Middle frontal gyrus (tissue), 1 donor: ENCODE results near the gene CACNA1C.

Source experiments
- DNase-seq: peaks from one replicate; pipeline ENCODE4 v3.0.0-alpha.2; 2015; ENCODE audit warnings: low spot score; ENCODE audit errors: extremely low spot score

Gene CACNA1C

DNA sequence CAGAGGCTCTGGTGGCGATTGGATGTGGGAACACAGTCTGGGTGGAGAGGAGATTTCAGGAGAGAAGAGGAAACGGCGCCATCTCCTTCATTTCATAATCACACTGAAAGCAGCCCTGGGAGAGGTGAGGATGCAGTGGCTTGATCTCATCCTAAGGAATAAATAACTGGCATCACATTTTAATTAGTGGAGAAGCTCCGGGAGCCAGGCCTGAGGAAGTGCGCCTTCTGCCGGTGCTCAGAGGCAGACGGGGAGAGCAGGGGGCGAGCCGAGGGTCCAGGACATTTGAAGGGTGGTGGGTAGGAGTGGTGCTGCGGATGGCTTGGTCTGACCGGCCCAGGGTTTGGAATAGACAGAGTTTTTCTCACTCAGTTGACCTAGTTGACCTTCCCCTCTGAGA is 265.0 kb downstream of the CACNA1C start:
- DNase-seq, result no peak

DNA sequence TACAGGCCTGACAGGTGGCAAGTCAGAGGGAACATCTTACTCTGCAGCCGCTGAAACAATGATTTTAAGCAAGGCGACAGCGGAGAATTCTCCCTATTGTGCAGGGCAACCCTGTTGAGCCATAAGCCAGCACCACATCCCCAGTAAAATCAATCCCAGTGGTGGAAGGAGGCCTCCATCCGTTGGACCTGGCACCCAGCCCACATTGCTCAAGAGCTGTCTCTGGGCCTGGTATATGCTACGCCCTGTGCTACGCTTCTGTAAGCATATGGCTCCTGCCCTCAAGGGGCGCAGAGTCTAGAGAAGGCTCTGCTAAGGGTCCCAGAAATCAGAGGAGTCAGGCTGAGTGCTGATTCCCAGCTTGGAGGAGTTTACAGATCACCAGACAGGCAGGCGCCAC is 265.5 kb downstream of the CACNA1C start:
- DNase-seq, result no peak

DNA sequence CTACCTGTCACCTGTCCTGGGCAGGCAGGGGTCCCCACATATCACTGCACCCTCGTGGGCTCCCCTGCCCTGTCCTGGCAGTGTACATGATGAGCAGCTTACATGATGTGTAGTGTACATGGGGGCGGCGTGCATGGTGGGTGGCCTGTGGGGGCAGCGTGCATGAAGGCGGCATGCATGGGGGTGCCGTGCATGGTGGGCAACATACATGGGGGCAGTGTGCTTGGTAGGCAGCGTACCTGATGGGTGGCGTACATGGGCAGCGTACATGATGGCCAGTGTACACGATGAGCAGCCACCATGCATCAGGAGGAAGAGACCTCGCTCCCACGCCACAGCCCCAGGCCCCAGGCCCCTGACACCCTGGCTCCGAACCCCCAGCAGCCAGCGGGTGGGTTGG is 266.3 kb downstream of the CACNA1C start:
- DNase-seq, result no peak

GRCh38 chr12:2319737-2320506 is 267.1 kb downstream of the CACNA1C start:
- DNase-seq, result no peak

GRCh38 chr12:2320841-2321240 is 268.1 kb downstream of the CACNA1C start:
- DNase-seq, result no peak

DNA sequence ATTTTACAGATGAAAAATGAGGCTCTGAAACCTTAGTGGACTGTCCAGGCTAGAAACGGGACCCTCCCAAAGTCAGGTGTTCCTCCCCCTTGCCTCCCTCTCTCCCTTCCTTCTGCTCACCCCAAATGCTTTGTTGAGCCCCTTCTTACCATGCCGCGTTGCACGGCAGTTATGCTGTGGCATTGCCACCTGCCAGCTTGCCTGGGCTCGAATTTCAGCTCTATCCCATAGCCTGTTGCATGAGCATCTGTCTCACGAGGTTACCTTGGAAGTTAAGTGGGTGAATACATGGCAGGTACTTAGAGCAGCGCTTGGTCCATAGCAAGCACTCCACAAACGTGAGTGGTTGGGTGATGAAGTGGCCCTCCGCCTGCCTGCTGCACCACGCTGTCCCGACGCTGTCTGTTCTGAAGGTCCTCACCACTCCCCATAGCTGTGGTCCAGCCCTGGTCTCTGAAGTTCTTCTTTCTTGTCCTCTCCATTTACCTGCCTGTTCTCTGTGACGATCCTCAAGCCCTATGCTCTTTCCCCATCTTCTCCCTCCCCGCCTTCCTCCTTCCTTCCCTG is 269.9 kb downstream of the CACNA1C start:
- DNase-seq, result no peak

GRCh38 chr12:2323532-2324255 is 270.9 kb downstream of the CACNA1C start:
- no peak for DNase-seq

GRCh38 chr12:2324387-2324786 is 271.6 kb downstream of the CACNA1C start:
- DNase-seq, result no peak

- DNase-seq, result no peak
These were observed 272.7 kb downstream of the CACNA1C start for GRCh38 chr12:2325519-2325918.

GRCh38 chr12:2326470-2326869 is 273.7 kb downstream of the CACNA1C start:
- DNase-seq, result no peak

DNA sequence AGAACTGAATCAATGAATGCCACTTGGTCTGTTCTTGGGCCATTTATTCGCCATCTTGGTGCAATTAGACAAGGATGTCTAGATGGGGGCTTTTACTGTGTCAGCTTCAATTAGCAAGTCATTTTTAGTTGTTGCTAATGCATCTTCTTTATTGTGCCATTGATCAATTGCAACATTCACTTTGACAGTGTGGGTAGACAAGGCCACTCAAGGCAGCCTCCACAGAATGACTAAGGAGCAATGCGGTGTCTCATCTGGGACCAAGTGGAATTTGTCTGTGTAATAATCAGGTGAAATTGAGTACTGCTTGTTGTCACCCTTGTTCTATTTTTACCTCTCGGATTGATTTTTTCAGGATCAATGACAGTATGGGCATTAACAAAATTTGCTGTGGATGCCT is 275.9 kb downstream of the CACNA1C start:
- no peak for DNase-seq

GRCh38 chr12:2329661-2330210 is 276.9 kb downstream of the CACNA1C start:
- no peak for DNase-seq

GRCh38 chr12:2332236-2332635 is 279.4 kb downstream of the CACNA1C start:
- no peak for DNase-seq

- no peak for DNase-seq
These were observed 280.2 kb downstream of the CACNA1C start for GRCh38 chr12:2332947-2333346.

GRCh38 chr12:2333491-2334195 is 280.9 kb downstream of the CACNA1C start:
- no peak for DNase-seq

GRCh38 chr12:2334271-2334670 is 281.5 kb downstream of the CACNA1C start:
- DNase-seq, result no peak

GRCh38 chr12:2334689-2335088 is 281.9 kb downstream of the CACNA1C start:
- no peak for DNase-seq

- no peak for DNase-seq
These were observed 282.3 kb downstream of the CACNA1C start for GRCh38 chr12:2335109-2335508.

DNA sequence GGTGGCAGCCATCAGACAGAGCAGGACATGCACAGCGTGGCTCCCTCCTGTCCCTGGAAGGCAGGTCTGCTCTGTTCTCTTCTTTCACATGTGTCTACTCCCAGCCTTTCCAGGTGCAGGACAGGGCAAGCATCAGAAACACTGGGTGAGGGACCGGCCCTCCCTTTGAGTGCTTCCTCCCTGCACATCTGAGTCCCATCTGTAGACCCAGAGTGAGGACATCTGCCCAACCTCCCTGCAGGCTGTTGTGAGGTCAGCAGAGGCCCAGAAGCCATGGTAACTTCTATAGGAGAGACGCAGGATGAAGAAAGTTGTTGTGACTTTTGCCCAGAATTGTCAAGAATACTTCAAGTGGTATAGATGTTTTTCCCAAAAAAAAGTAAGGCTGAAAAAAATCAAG is 282.7 kb downstream of the CACNA1C start:
- DNase-seq, result no peak

DNA sequence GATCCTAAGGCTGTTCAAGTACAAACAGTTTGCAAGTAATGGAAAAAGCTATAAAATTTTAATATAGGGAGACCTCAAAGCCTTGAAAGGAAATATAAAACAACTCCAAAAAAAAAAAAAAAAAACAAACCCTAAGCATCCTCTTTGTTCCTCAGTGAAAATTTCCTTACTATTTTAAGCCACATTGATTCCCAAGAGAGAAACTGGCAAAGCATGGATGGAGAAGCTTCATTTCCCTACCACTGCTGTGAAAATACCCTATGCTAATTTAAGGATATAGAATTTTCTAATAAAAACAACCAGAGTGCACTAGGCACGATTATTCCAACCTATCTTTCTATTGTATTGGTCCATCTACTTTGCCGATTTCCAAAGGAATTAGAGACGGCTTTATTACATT is 283.1 kb downstream of the CACNA1C start:
- no peak for DNase-seq

- DNase-seq, result no peak
These were observed 283.6 kb downstream of the CACNA1C start for GRCh38 chr12:2336409-2336829.
